ENCODE data around the gene EMX2. TPM values are rescaled to one million over a fixed set of nuclear protein-coding genes. Genes with fewer than 3 reads are reported as not detected.

EMX2 gene
- total RNA-seq, 1 experiment from 2014 or later = not detected

- Histone ChIP-seq H3K9me2 (replicated peaks; ENCODE audit: insufficient read depth, low read length) (no peaks in the 10 kb centered on the region), H2AFZ (ENCODE audit: low read length) (no peak overlapping the region), H3K4me2 (ENCODE audit: low read depth, low read length, poor library complexity, severe bottlenecking) (no peak overlapping the region), H3K9me3 (ENCODE audit: low read length) (no peaks in the 10 kb centered on the region), H3K4me1 (ENCODE audit: low read length) (no peaks in the 10 kb centered on the region), H3K79me2 (ENCODE audit: low read length) (no peaks in the 10 kb centered on the region), H3K27me3 (ENCODE audit: low read length) (0 out of 2 replicates have a peak, but pooled peaks cover 2% of the 10 kb centered on the region), H3K27ac (ENCODE audit: low read length) (no peak overlapping the region), H3K4me3 (ENCODE audit: low read length) (no peak overlapping the region), H4K20me1 (ENCODE audit: insufficient read depth, low read depth, low read length) (no peaks in the 10 kb centered on the region), H3K36me3 (ENCODE audit: insufficient read depth, low read length) (no peaks in the 10 kb centered on the region), H3K9ac (ENCODE audit: low read length) (no peak overlapping the region)
- DNase-seq = no peak
Observed at GRCh38 chr10:117519286-117519685, 23.3 kb upstream of the EMX2 start.

GRCh38 chr10:117519879-117520278 is 22.7 kb upstream of the EMX2 start:
- Histone ChIP-seq H3K4me1 (ENCODE audit: low read length) (no peaks in the 10 kb centered on the region), H2AFZ (ENCODE audit: low read length) (no peak overlapping the region), H3K27me3 (ENCODE audit: low read length) (0 out of 2 replicates have a peak, but pooled peaks cover 2% of the 10 kb centered on the region), H3K79me2 (ENCODE audit: low read length) (no peaks in the 10 kb centered on the region), H3K4me3 (ENCODE audit: low read length) (no peak overlapping the region), H3K36me3 (ENCODE audit: insufficient read depth, low read length) (no peaks in the 10 kb centered on the region), H3K9ac (ENCODE audit: low read length) (no peak overlapping the region), H3K9me2 (replicated peaks; ENCODE audit: insufficient read depth, low read length) (no peaks in the 10 kb centered on the region), H3K9me3 (ENCODE audit: low read length) (no peaks in the 10 kb centered on the region), H3K27ac (ENCODE audit: low read length) (no peak overlapping the region), H3K4me2 (ENCODE audit: low read depth, low read length, poor library complexity, severe bottlenecking) (no peak overlapping the region), H4K20me1 (ENCODE audit: insufficient read depth, low read depth, low read length) (no peaks in the 10 kb centered on the region)
- no peak for DNase-seq

GRCh38 chr10:117530791-117531190 is 11.8 kb upstream of the EMX2 start:
- no peaks in the 10 kb centered on the region for H4K20me1 ChIP-seq (ENCODE audit: insufficient read depth, low read depth, low read length)
- no peak overlapping the region for H2AFZ ChIP-seq (ENCODE audit: low read length)
- H3K27ac ChIP-seq (ENCODE audit: low read length) = no peak overlapping the region
- H3K9me2 ChIP-seq (replicated peaks; ENCODE audit: insufficient read depth, low read length) = no peaks in the 10 kb centered on the region
- H3K9me3 ChIP-seq (ENCODE audit: low read length) = no peaks in the 10 kb centered on the region
- H3K36me3 ChIP-seq (ENCODE audit: insufficient read depth, low read length) = no peaks in the 10 kb centered on the region
- no peaks in the 10 kb centered on the region for H3K4me1 ChIP-seq (ENCODE audit: low read length)
- no peaks in the 10 kb centered on the region for H3K79me2 ChIP-seq (ENCODE audit: low read length)
- H3K27me3 ChIP-seq (ENCODE audit: low read length) = no peaks in the 10 kb centered on the region
- no peak overlapping the region for H3K4me2 ChIP-seq (ENCODE audit: low read depth, low read length, poor library complexity, severe bottlenecking)
- no peak overlapping the region for H3K4me3 ChIP-seq (ENCODE audit: low read length)
- DNase-seq = no peak
- H3K9ac ChIP-seq (ENCODE audit: low read length) = no peak overlapping the region

- Histone ChIP-seq H2AFZ (ENCODE audit: low read length) (no peak overlapping the region), H3K36me3 (ENCODE audit: insufficient read depth, low read length) (no peaks in the 10 kb centered on the region), H4K20me1 (ENCODE audit: insufficient read depth, low read depth, low read length) (no peaks in the 10 kb centered on the region), H3K27ac (ENCODE audit: low read length) (no peak overlapping the region), H3K9me2 (replicated peaks; ENCODE audit: insufficient read depth, low read length) (no peaks in the 10 kb centered on the region), H3K9me3 (ENCODE audit: low read length) (no peaks in the 10 kb centered on the region), H3K9ac (ENCODE audit: low read length) (no peak overlapping the region), H3K4me1 (ENCODE audit: low read length) (no peaks in the 10 kb centered on the region), H3K27me3 (ENCODE audit: low read length) (no peaks in the 10 kb centered on the region), H3K4me2 (ENCODE audit: low read depth, low read length, poor library complexity, severe bottlenecking) (no peak overlapping the region), H3K4me3 (ENCODE audit: low read length) (no peak overlapping the region), H3K79me2 (ENCODE audit: low read length) (no peaks in the 10 kb centered on the region)
- DNase-seq = no peak
Observed at GRCh38 chr10:117531371-117532002, 11.1 kb upstream of the EMX2 start.

GRCh38 chr10:117532003-117532385 is 10.6 kb upstream of the EMX2 start:
- H3K27ac ChIP-seq (ENCODE audit: low read length) = no peak overlapping the region
- H2AFZ ChIP-seq (ENCODE audit: low read length) = no peak overlapping the region
- no peaks in the 10 kb centered on the region for H3K27me3 ChIP-seq (ENCODE audit: low read length)
- no peaks in the 10 kb centered on the region for H3K9me2 ChIP-seq (replicated peaks; ENCODE audit: insufficient read depth, low read length)
- H3K4me1 ChIP-seq (ENCODE audit: low read length) = no peaks in the 10 kb centered on the region
- no peaks in the 10 kb centered on the region for H3K79me2 ChIP-seq (ENCODE audit: low read length)
- H3K9ac ChIP-seq (ENCODE audit: low read length) = no peak overlapping the region
- DNase-seq = no peak
- H3K9me3 ChIP-seq (ENCODE audit: low read length) = no peaks in the 10 kb centered on the region
- H3K36me3 ChIP-seq (ENCODE audit: insufficient read depth, low read length) = no peaks in the 10 kb centered on the region
- H3K4me3 ChIP-seq (ENCODE audit: low read length) = no peak overlapping the region
- H4K20me1 ChIP-seq (ENCODE audit: insufficient read depth, low read depth, low read length) = no peaks in the 10 kb centered on the region
- H3K4me2 ChIP-seq (ENCODE audit: low read depth, low read length, poor library complexity, severe bottlenecking) = no peak overlapping the region

GRCh38 chr10:117532451-117533107 is 10.0 kb upstream of the EMX2 start:
- no peak overlapping the region for H3K27ac ChIP-seq (ENCODE audit: low read length)
- H2AFZ ChIP-seq (ENCODE audit: low read length) = no peak overlapping the region
- no peaks in the 10 kb centered on the region for H3K27me3 ChIP-seq (ENCODE audit: low read length)
- no peaks in the 10 kb centered on the region for H3K9me2 ChIP-seq (replicated peaks; ENCODE audit: insufficient read depth, low read length)
- no peak for DNase-seq
- H4K20me1 ChIP-seq (ENCODE audit: insufficient read depth, low read depth, low read length) = no peaks in the 10 kb centered on the region
- no peaks in the 10 kb centered on the region for H3K79me2 ChIP-seq (ENCODE audit: low read length)
- H3K4me1 ChIP-seq (ENCODE audit: low read length) = no peaks in the 10 kb centered on the region
- H3K4me2 ChIP-seq (ENCODE audit: low read depth, low read length, poor library complexity, severe bottlenecking) = no peak overlapping the region
- no peaks in the 10 kb centered on the region for H3K9me3 ChIP-seq (ENCODE audit: low read length)
- H3K36me3 ChIP-seq (ENCODE audit: insufficient read depth, low read length) = no peaks in the 10 kb centered on the region
- H3K9ac ChIP-seq (ENCODE audit: low read length) = no peak overlapping the region
- no peak overlapping the region for H3K4me3 ChIP-seq (ENCODE audit: low read length)

- Histone ChIP-seq H3K9me2 (replicated peaks; ENCODE audit: insufficient read depth, low read length) (no peaks in the 10 kb centered on the region), H3K4me1 (ENCODE audit: low read length) (no peaks in the 10 kb centered on the region), H3K9ac (ENCODE audit: low read length) (no peak overlapping the region), H3K36me3 (ENCODE audit: insufficient read depth, low read length) (no peaks in the 10 kb centered on the region), H2AFZ (ENCODE audit: low read length) (no peak overlapping the region), H3K27ac (ENCODE audit: low read length) (no peak overlapping the region), H3K79me2 (ENCODE audit: low read length) (no peaks in the 10 kb centered on the region), H3K4me3 (ENCODE audit: low read length) (no peak overlapping the region), H4K20me1 (ENCODE audit: insufficient read depth, low read depth, low read length) (no peaks in the 10 kb centered on the region), H3K27me3 (ENCODE audit: low read length) (no peaks in the 10 kb centered on the region), H3K9me3 (ENCODE audit: low read length) (no peaks in the 10 kb centered on the region), H3K4me2 (ENCODE audit: low read depth, low read length, poor library complexity, severe bottlenecking) (no peak overlapping the region)
- DNase-seq = no peak
Observed at GRCh38 chr10:117533507-117534281, 8.9 kb upstream of the EMX2 start.

Measured in Karpas-422 (cell line).